Mucosa of descending colon (tissue), 3 donors: ENCODE results near the gene OR5L2. TPM values are rescaled to one million over a fixed set of nuclear protein-coding genes. Genes with fewer than 3 reads are reported as not detected.

ENCODE experiments used
- ATAC-seq: fragments of 200-7000 bp; cut with Tn5 transposase; one replicate; pipeline ENCODE4 v1.9.1; 2020; ENCODE audit warnings: mild to moderate bottlenecking, moderate library complexity
- DNase-seq, 3 donors: peaks; one replicate each; pipeline ENCODE4 v3.0.0-alpha.2; 2020
- H3K36me3 ChIP-seq: fragments of 200-600 bp; one replicate; pipeline ENCODE4 v1.8.0; 2021; ENCODE audit warnings: low read depth, mild to moderate bottlenecking
- H3K4me1 ChIP-seq: fragments of 200-600 bp; one replicate; pipeline ENCODE4 v1.8.0; 2021; ENCODE audit warnings: low read depth, mild to moderate bottlenecking
- H3K4me3 ChIP-seq: fragments of 200-600 bp; one replicate; pipeline ENCODE4 v1.8.0; 2021; ENCODE audit warnings: mild to moderate bottlenecking
- H3K9me3 ChIP-seq: fragments of 200-600 bp; one replicate; pipeline ENCODE4 v1.8.0; 2021; ENCODE audit warnings: mild to moderate bottlenecking
- intact Hi-C, 2 donors: fragments of 100-400 bp; cut with DNase I in 1 of 2; cut with micrococcal nuclease in 1 of 2; formaldehyde crosslinking; loops; one replicate each; pipeline versions ENCODE4 v1.11.0 to v1.11.1; 2022; cut with DNase I, micrococcal nuclease
- long read RNA-seq, 2 donors: library from polyadenylated mRNA; unstranded; transcript quantifications; one replicate each; pipeline ENCODE4 v2.0.0, GENCODE V29; 2019 to 2021
- total RNA-seq, 3 donors: library from RNA; stranded (reverse); fragmentation: NEBNext Ultra II Directional in 2 of 3; extraction: Animal tissue kit (Norgen Biotek cat#: 25700) in 2 of 3; gene quantifications; one replicate each; pipeline versions ENCODE4 v1.2.1 to v1.2.4, GENCODE V29; 2021 to 2023
- TF ChIP-seq, protein P1 (sequence below): fragments of 200-600 bp; IDR thresholded peaks from one replicate; pipeline ENCODE4 v1.8.0; 2022; ENCODE audit warnings: antibody characterized with exemption, mild to moderate bottlenecking
- donor health status: DM: no; HTN: no; CAD: no; lungs with moderate emphysema.
- donor health status: DM: no; HTN: no; CAD: no.
- donor health status: DM: no; HTN: yes; CAD: no.

OR5L2 gene
- not detected for total RNA-seq
- long read RNA-seq, donor 1, result 0 reads
- long read RNA-seq, donor 2, result 0 reads

GRCh38 chr11:55826919-55827318 is at the start of gene OR5L2:
Gene OR5L2 (plus strand): TSS chr11:55827219. CDS start chr11:55827219, 0 bp downstream.
- Histone ChIP-seq H3K36me3 (no peaks in the 10 kb centered on the region), H3K4me1 (no peaks in the 10 kb centered on the region), H3K9me3 (no peaks in the 10 kb centered on the region), H3K4me3 (no peak within 1 kb of the TSS)
- DNase-seq (no peak), ATAC-seq (no peak)
- intact Hi-C loops, result no loop called here
- TF ChIP-seq, protein P1, sequence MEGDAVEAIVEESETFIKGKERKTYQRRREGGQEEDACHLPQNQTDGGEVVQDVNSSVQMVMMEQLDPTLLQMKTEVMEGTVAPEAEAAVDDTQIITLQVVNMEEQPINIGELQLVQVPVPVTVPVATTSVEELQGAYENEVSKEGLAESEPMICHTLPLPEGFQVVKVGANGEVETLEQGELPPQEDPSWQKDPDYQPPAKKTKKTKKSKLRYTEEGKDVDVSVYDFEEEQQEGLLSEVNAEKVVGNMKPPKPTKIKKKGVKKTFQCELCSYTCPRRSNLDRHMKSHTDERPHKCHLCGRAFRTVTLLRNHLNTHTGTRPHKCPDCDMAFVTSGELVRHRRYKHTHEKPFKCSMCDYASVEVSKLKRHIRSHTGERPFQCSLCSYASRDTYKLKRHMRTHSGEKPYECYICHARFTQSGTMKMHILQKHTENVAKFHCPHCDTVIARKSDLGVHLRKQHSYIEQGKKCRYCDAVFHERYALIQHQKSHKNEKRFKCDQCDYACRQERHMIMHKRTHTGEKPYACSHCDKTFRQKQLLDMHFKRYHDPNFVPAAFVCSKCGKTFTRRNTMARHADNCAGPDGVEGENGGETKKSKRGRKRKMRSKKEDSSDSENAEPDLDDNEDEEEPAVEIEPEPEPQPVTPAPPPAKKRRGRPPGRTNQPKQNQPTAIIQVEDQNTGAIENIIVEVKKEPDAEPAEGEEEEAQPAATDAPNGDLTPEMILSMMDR, result no peak

GRCh38 chr11:55791606-55792005 is 35.4 kb upstream of the OR5L2 start:
- no peak for ATAC-seq
- Histone ChIP-seq H3K4me1 (no peaks in the 10 kb centered on the region), H3K4me3 (no peak overlapping the region), H3K9me3 (peaks cover 18% of the 10 kb centered on the region), H3K36me3 (no peaks in the 10 kb centered on the region)
- intact Hi-C loops, result no loop called here
- DNase-seq, result no peak
- TF ChIP-seq, protein P1, result no peak

DNA sequence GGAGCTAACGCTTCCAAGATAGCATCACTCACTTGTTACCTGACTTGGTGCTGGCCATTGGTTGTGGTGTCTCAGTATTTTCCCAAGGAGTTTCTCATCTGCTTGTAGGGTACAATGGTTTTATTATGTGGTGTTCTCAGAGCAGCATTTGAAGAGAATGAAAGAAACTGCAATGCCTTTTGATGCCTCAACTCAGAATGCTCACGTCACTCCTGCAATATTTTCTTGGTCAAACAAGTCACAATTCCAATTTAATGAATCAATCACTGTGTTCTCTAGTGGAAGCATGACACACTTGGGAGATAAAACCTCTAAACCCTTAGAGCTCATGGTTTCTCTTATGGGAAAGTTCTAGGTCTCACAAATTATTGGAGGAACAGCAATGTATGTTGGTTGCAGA is 33.7 kb upstream of the OR5L2 start:
- Histone ChIP-seq H3K36me3 (no peaks in the 10 kb centered on the region), H3K4me3 (no peak overlapping the region), H3K4me1 (no peaks in the 10 kb centered on the region), H3K9me3 (peaks cover 20% of the 10 kb centered on the region)
- intact Hi-C loops, result no loop called here
- TF ChIP-seq, protein P1, result no peak
- ATAC-seq (no peak), DNase-seq (no peak)

DNA sequence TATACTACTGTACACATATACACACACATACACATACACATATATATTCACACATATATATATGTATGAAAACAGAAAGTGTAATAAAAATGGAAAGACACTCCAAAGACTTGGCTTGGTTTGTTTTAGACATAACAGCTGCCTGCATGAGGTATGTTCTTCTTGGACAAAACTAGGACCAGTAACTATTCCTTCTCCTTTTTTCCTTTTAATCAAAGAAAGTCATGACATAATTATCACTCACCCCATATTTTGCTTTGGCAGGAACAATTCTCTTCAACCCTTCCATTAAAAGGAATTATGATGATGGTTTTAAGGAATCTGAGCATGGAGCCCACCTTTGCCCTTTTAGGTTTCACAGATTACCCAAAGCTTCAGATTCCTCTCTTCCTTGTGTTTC is 31.8 kb upstream of the OR5L2 start, which contains the start of gene OR5D14:
Gene OR5D14 (plus strand): TSS at position 301 of the 400 bp plus-strand sequence. CDS start 0 bp downstream, at position 301.
- TF ChIP-seq, protein P1, result no peak
- no peaks in the 10 kb centered on the region for H3K36me3 ChIP-seq
- no peak for DNase-seq
- no peak for ATAC-seq
- H3K9me3 ChIP-seq, result peaks cover 33% of the 10 kb centered on the region
- no peaks in the 10 kb centered on the region for H3K4me1 ChIP-seq
- no peak within 1 kb of the TSS for H3K4me3 ChIP-seq
- intact Hi-C loops, result no loop called here

DNA sequence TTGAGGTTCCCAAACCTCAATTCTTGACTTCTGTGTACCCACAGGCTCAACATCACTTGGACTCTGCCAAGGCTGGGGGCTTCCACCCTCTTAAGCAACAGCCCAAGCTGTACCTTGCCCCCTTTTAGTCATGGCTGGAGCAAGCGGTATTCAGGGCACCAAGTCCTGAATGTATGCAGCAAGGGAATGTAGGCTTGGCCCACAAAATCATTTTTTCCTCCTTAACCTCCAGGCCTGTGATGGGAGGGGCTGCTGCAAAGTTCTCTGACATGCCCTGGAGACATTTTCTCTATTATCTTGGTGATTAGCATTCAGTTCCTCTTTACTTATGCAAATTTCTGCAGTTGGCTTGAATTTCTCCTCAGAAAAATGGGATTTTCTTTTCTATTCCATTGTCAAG is 20.8 kb upstream of the OR5L2 start:
- no peak overlapping the region for H3K4me3 ChIP-seq
- TF ChIP-seq, protein P1, result no peak
- H3K36me3 ChIP-seq, result no peaks in the 10 kb centered on the region
- H3K9me3 ChIP-seq, result peaks cover 42% of the 10 kb centered on the region
- H3K4me1 ChIP-seq, result no peaks in the 10 kb centered on the region
- ATAC-seq (no peak), DNase-seq (no peak)
- intact Hi-C loops, result no loop called here

DNA sequence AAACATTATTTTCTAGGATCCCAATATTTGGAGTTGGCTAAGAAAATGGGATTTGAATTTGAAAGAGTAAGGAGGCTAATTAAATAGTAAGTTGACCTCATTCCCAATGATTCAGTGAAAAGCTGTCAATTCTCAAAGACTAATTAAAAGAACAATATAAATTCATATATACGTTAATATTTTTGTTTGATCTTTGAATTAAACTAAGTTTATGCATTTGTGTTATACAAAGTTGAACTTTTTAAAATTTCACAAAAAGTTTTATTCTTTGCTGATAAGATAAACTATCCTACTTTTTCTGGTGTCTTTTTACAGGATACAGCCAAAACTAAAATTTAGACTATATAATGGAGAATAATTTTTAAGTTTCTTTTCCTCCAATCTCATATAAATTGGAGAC is 16.0 kb upstream of the OR5L2 start, which contains the start of gene OR5L1:
Gene OR5L1 (plus strand): TSS at position 301 of the 400 bp plus-strand sequence. CDS start 100 bp downstream, outside the sequence.
- intact Hi-C loops, result no loop called here
- TF ChIP-seq, protein P1, result no peak
- Histone ChIP-seq H3K9me3 (peaks cover 19% of the 10 kb centered on the region), H3K36me3 (no peaks in the 10 kb centered on the region), H3K4me1 (no peaks in the 10 kb centered on the region), H3K4me3 (no peak within 1 kb of the TSS)
- DNase-seq (no peak), ATAC-seq (no peak)
